Ecto neural progenitor cell (in vitro differentiated cells): ENCODE data around the gene COP1.

Source experiments
- DNase-seq: peaks from one replicate; pipeline ENCODE4 v3.0.0-alpha.2; 2018; ENCODE audit warnings: low spot score

Gene COP1

GRCh38 chr1:175963740-175964139 lies 243.3 kb downstream of the COP1 start:
- DNase-seq = no peak

DNA sequence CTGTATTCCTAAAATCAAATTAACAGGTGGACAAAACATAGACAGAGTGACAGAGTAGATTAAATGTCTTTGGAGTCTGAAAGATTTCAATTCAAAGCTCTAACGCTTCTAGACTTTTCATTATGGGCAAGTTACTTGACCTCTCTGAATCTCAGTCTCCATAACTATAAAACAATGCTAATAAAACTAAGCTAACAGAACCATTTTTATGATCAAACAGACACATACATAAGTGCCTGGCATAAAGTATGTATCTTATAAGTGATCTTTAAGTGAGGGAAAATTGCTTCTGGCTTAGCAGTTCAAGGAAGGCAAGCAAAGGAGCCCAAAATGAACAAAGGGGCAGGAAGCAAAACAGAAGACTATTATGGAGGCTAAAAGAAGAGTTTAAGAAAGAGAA lies 246.9 kb downstream of the COP1 start:
- no peak for DNase-seq

- no peak for DNase-seq
Observed at GRCh38 chr1:175951627-175952026, 255.5 kb downstream of the COP1 start.

DNA sequence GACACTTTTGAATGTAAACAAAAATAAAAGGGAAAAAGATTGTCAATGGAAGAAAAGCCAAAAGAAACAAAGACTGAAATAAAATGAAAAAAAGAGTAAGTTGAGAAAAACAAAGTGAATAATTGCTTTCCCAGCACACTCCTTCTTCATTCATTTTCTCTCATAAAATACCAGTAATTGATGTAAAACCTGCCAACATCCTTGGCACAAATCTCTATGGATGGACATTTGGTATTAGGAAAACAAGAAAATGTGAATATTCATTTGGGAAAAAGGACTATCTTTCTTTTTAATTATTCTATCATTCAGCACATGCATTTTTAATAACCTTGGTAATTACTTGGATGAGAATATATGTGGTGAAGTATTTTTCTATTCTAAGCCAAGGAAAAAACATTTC lies 259.3 kb downstream of the COP1 start:
- no peak for DNase-seq

DNA sequence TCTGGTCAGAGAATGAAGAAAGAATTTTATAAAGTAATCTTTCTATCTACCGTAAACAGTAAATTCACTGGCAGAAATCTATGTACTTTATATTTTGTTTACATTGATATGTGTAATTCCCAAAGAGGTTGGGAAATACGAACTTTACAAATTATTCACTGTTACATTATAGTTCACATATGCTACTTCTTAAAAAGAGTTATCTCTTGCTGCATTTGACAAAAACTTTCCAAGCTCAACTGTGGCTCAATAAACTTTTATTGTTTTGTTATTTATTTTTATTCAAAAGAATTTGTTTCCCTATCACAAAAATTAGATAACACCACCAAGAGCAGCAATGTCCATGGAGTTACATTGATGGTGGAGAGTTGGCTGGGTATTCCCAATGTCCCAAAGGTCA lies 262.5 kb downstream of the COP1 start:
- DNase-seq = no peak

- DNase-seq = no peak
Observed at GRCh38 chr1:175941164-175941563, 265.9 kb downstream of the COP1 start.

DNA sequence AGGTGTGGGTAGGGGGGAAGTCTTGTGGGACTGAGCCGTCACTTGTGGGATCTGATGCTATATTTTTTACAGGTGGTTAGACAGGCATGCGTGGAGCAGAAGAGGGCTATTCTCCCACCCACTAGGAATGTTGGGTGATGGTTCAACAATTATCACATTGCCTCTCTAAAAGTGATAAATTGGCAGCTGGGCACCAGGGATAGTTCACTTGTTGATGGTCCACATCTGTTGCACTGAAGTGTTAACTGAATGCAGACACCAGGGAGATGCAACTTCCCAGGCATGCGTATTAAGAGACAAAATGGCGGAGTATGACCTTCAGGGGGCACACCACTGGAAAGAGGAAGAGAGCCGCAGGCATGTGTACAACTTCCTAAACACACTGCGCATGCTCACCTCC lies 270.4 kb downstream of the COP1 start:
- no peak for DNase-seq

DNA sequence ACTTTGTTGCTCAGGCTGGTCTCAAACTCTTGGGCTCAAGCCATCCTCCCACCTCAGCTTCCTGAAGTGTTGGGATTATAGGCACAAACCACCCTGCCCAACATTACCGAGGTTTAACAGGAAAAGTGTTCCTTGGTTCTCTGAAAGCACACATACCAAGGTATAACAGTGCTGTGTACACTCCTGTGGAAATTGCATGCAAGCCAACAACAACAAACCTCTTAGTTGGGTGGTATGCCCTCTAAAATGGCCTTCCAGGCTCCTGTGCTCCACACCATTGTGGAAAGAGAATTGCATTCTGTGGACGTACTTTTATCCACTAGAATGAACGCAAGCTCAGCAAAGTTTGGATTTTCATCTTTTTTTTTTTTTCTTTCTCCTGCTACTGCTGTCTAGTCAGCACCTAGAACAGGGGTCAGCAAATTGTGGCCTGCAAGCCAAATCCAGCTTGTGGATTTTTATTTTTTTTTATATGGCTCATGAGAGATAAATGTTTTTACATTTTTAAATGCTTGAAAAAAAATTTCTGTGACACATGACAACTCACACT lies 271.4 kb downstream of the COP1 start:
- DNase-seq = no peak

- no peak for DNase-seq
Observed at GRCh38 chr1:175935166-175935565, 271.9 kb downstream of the COP1 start.

DNA sequence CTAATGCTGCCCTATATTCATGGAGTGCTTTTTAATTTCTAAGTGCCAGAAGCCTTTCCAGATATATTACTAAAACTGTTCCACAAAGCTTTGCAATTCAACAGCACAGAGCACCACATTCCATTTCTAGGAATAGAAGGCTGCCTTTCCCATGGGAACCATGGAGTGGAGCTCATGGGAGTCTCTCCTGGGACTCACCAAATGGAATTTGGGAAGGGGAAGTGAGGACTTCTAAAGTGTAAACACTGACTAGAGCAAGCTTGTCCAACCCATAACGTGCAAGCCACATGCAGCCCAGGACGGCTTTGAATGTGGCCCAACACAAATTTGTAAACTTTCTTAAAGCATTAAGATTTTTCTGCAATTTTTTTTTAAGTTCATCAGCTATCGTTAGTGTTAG lies 273.3 kb downstream of the COP1 start:
- DNase-seq = no peak

- DNase-seq = no peak
Observed at GRCh38 chr1:175927944-175928343, 279.1 kb downstream of the COP1 start.

DNA sequence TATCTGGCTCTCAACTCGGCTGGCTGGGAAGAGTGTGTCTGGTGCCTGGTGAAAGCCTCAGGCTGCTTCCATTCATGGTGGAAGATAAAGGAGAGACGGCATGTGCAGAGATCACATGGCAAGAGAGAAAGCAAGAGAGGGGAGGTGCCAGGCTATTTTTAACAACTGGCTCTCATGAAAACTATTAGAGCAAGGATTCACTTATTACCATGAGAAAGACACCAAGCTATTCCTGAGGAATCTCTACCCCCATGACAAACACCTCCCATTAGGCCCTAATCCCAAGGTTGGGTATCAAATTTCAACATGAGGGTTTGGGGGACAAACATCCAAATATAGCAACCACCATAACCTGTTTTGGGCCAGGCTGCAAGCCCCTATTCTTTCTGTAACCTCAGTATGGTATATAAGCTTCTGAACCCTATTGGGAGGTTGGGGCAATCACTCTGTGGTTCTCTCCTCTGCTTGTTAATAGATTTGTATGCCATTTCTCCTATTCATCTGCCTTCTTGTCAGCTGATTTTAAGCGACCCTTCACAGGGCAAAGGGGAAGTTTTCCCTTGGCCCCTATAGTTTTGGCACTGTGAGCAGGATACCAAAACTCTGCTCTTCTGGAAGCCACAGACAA lies 284.7 kb downstream of the COP1 start:
- DNase-seq = no peak

DNA sequence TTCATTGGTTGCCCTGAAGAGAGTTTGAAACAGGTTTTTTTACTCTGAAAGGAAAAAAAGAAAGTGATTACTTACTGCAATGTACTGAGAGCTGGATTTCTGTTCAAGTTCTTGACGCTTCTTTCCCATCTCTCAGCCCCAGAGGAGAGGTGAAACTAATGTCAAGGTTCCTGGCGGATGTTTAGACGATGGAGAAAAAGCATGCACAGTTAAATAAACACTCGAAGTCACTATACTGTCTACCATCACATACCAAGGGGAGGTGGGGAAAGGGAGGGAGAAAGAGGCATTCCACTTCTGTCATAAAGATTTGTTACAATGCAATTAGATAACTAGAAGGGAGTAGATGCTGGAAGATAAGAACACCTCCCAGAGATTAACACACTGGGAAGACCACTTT lies 286.7 kb downstream of the COP1 start:
- DNase-seq = no peak

DNA sequence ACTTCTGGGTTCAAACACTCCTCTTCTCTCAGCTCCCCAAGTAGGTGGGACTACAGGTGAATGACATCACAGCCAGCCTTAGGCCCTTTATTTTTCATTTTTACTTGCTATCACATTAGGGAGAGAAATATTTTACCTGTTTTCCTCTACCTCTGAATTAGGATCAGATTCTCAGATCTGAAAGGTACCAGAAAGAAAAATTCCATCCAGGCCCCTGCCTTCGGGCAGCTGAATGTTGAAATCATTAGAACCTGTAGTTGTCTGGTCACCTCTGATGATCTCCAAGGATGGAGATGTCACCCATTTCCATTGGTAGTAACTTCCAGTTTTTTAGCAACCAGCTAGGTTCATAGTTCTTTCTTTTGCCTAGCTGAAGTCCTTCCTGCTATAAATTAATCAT lies 288.1 kb downstream of the COP1 start:
- no peak for DNase-seq

- DNase-seq = no peak
Observed at GRCh38 chr1:175918364-175918801, 288.7 kb downstream of the COP1 start.

- DNase-seq = no peak
Observed at GRCh38 chr1:175914115-175914514, 293.0 kb downstream of the COP1 start.

DNA sequence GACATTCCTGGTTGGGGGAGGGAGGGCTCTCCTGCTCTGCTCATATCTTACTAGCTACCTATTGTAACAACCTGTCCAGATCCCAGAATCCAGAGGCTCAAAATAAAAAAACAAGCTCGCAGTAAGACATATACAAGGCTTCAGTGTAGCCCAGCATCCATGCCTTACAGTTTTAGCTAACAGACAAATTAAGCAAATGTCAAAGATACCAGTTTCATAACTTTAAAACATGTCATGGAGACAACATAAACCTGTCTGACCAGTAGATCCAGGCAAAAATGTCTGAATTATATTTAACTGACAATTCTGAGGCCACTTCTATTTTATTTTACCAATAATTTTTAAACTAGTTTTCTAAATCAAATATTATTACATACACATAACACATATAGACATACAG lies 295.9 kb downstream of the COP1 start:
- DNase-seq = no peak

DNA sequence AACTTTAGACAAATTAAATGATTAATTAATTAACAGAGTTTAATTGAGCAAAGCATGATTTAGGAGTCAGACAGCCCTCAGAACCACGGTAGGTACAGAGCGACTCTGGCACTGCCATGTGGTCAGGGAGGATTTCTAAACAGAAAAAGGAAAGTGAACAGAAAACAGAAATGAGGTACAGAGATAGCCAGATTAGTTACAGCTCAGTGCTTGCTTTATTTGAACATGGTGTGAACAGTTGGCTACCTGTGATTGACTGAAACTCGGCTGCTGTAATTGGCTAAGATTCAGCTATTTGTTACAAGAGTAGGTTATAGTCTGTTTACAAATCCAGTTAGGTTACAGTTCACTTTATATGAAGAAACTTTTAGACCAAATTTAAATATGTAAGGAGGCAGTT lies 300.7 kb downstream of the COP1 start:
- no peak for DNase-seq

- no peak for DNase-seq
Observed at GRCh38 chr1:175904808-175905207, 302.3 kb downstream of the COP1 start.

DNA sequence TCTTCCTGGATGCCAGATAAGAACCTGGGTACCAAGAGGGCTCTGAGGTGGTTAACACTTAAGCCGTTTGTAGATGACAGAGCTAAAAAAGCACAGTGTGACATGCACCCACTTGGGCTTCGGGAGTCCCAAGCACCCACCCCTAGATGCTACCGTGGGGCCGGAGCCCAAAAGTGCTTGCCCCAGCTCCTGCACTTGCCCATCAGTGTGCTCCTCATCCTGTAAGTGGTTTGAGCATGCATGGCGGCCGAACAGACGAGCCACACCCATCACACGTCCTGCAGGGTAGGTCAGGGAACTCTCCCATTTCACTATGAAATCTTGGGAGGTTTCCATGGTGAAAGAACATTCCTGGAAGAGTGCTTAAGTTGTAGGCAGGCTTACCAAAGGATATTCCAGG lies 304.8 kb downstream of the COP1 start:
- DNase-seq = no peak

- no peak for DNase-seq
Observed at GRCh38 chr1:175901076-175901836, 305.8 kb downstream of the COP1 start.

- DNase-seq = no peak
Observed at GRCh38 chr1:175900171-175900570, 306.9 kb downstream of the COP1 start.

DNA sequence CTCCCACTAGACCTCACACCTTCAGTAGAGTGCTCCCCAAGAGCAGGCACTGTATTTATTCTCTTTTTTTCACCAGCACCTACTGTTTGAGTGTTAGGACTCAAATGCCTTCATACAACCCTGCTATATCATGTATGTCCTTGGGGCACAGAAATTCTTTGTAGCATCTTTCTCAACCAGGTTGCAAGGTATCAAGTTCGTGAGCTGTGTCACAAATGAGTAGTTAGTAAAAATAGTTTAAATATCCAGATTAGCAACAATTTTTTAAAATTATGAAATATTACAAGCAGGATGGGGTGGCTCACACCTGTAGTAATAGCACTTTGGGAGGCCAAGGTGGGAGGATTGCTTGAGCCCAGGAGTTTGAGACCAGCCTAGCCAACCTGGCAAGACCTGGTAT lies 311.1 kb downstream of the COP1 start:
- no peak for DNase-seq
